Natural killer cell (primary cell): ENCODE results near the gene MACROD2. TPM values are rescaled to one million over a fixed set of nuclear protein-coding genes. Genes with fewer than 3 reads are reported as not detected.

Experiments used
- ATAC-seq, 3 donors: fragments of 150-1000 bp in 2 of 3; fragments of 200-7000 bp in 1 of 3; cut with Tn5 transposase; 1 replicate in 1 of 3; 2 replicates in 2 of 3; pipeline ENCODE4 v1.10.0; 2021; ENCODE audit warnings: mild to moderate bottlenecking in 2 of 3, moderate library complexity in 2 of 3
- DNase-seq, 2 donors: peaks; one replicate each; pipeline versions ENCODE4 v3.0.0 to v3.0.0-alpha.2; 2013 to 2021; ENCODE audit warnings: mixed read lengths in 1 of 2
- H3K27ac ChIP-seq: one replicate; pipeline ENCODE4 v1.5.1; 2013; ENCODE audit warnings: mild to moderate bottlenecking, low read length
- H3K27me3 ChIP-seq: one replicate; pipeline ENCODE4 v1.6.1; 2013; ENCODE audit warnings: low read length; ENCODE audit not compliant: control insufficient read depth, insufficient read depth
- H3K36me3 ChIP-seq: one replicate; pipeline ENCODE4 v1.6.1; 2013; ENCODE audit warnings: low read length; ENCODE audit not compliant: control insufficient read depth, insufficient read depth
- H3K4me1 ChIP-seq: one replicate; pipeline ENCODE4 v1.6.1; 2013; ENCODE audit warnings: low read length; ENCODE audit not compliant: control insufficient read depth, insufficient read depth
- H3K4me3 ChIP-seq: one replicate; pipeline ENCODE4 v1.5.1; 2013; ENCODE audit warnings: low read length
- H3K9me3 ChIP-seq: one replicate; pipeline ENCODE4 v1.6.1; 2013; ENCODE audit warnings: low read length; ENCODE audit not compliant: control insufficient read depth, insufficient read depth
- H3K27ac Mint-ChIP-seq, 2 donors: one replicate each; pipeline ENCODE4 v1.8.0; 2022; ENCODE audit warnings: mild to moderate bottlenecking in 2 of 2, mixed read lengths in 2 of 2, moderate library complexity in 1 of 2
- H3K27me3 Mint-ChIP-seq, 2 donors: one replicate each; pipeline ENCODE4 v1.8.0; 2022; ENCODE audit warnings: low read depth in 2 of 2, mixed read lengths in 2 of 2
- H3K36me3 Mint-ChIP-seq: one replicate; pipeline ENCODE4 v1.8.0; 2022; ENCODE audit warnings: mixed read lengths
- H3K4me1 Mint-ChIP-seq, 2 donors: one replicate each; pipeline ENCODE4 v1.8.0; 2022; ENCODE audit warnings: mixed read lengths in 2 of 2
- H3K4me3 Mint-ChIP-seq: one replicate; pipeline ENCODE4 v1.8.0; 2022; ENCODE audit warnings: mild to moderate bottlenecking, moderate library complexity, mixed read lengths
- H3K9me3 Mint-ChIP-seq, 2 donors: one replicate each; pipeline ENCODE4 v1.8.0; 2022; ENCODE audit warnings: mixed read lengths in 2 of 2
- CTCF ChIP-seq: fragments of 200-600 bp; IDR thresholded peaks from one replicate; pipeline ENCODE4 v1.8.0; 2022; ENCODE audit warnings: antibody characterized with exemption
- WGBS: methylation state at CpG from one replicate; pipeline ENCODE4 v1.1.7; 2013; ENCODE audit warnings: missing lambda C conversion rate; ENCODE audit not compliant: insufficient coverage; 5-methylcytosine and 5-hydroxymethylcytosine counted together
- intact Hi-C: fragments of 100-400 bp; cut with micrococcal nuclease; formaldehyde crosslinking; loops from one replicate; pipeline ENCODE4 v1.14.2; 2022
- total RNA-seq, 4 donors: library from RNA; stranded (reverse); fragments of 120-200 nt in 1 of 4; gene quantifications; one replicate each; pipeline versions ENCODE4 v1.2.3 to v1.2.4, GENCODE V29; 2013 to 2022

MACROD2 gene
- total RNA-seq, 3 donors from 2014 or later (not counting 1 experiment from before 2014, with no cell fraction given): 0.19 to 0.88 TPM; not detected in 1

GRCh38 chr20:15625981-15626380 is 1630.7 kb downstream of the MACROD2 start:
- H3K36me3 ChIP-seq: no peaks in the 10 kb centered on the region
- H3K27me3 ChIP-seq: no peaks in the 10 kb centered on the region
- H3K4me3 ChIP-seq: no peak overlapping the region
- no peak for TF ChIP-seq CTCF
- Mint-ChIP-seq H3K27ac (no peak overlapping the region), H3K9me3 (peaks cover 3 to 5% of the 10 kb centered on the region in 2 donors), H3K27me3 (no peaks in the 10 kb centered on the region), H3K36me3 (no peaks in the 10 kb centered on the region), H3K4me3 (no peak overlapping the region), H3K4me1 (no peaks in the 10 kb centered on the region)
- intact Hi-C loops: no loop called here
- H3K27ac ChIP-seq: no peak overlapping the region
- H3K4me1 ChIP-seq: no peaks in the 10 kb centered on the region
- 95% methylated on average over 2 of the region's 2 CpGs for whole genome bisulfite sequencing
- ATAC-seq (no peak), DNase-seq (no peak)
- H3K9me3 ChIP-seq: no peaks in the 10 kb centered on the region

- no peaks in the 10 kb centered on the region for H3K27me3 ChIP-seq
- H3K27ac ChIP-seq: no peak overlapping the region
- TF ChIP-seq CTCF: no peak
- H3K4me1 Mint-ChIP-seq: no peaks in the 10 kb centered on the region
- H3K27me3 Mint-ChIP-seq: no peaks in the 10 kb centered on the region
- H3K9me3 ChIP-seq: no peaks in the 10 kb centered on the region
- no CpG with 5 or more reads among the region's 3 CpGs for WGBS
- H3K27ac Mint-ChIP-seq: no peak overlapping the region
- H3K9me3 Mint-ChIP-seq: peaks cover 3 to 5% of the 10 kb centered on the region in 2 donors
- H3K4me3 ChIP-seq: no peak overlapping the region
- H3K36me3 Mint-ChIP-seq: no peaks in the 10 kb centered on the region
- ATAC-seq (no peak), DNase-seq (no peak)
- H3K4me1 ChIP-seq: no peaks in the 10 kb centered on the region
- H3K36me3 ChIP-seq: no peaks in the 10 kb centered on the region
- H3K4me3 Mint-ChIP-seq: no peak overlapping the region
- intact Hi-C loops: no loop called here
These were observed 1631.8 kb downstream of the MACROD2 start for GRCh38 chr20:15627089-15627488.

- Mint-ChIP-seq H3K27me3 (no peaks in the 10 kb centered on the region), H3K4me3 (no peak overlapping the region), H3K27ac (no peak overlapping the region), H3K9me3 (peaks cover 3 to 5% of the 10 kb centered on the region in 2 donors), H3K4me1 (no peaks in the 10 kb centered on the region), H3K36me3 (no peaks in the 10 kb centered on the region)
- no peak for DNase-seq
- H3K4me1 ChIP-seq: no peaks in the 10 kb centered on the region
- no peaks in the 10 kb centered on the region for H3K36me3 ChIP-seq
- no peak for ATAC-seq
- no peaks in the 10 kb centered on the region for H3K27me3 ChIP-seq
- H3K4me3 ChIP-seq: no peak overlapping the region
- H3K9me3 ChIP-seq: no peaks in the 10 kb centered on the region
- intact Hi-C loops: no loop called here
- H3K27ac ChIP-seq: no peak overlapping the region
- TF ChIP-seq CTCF: no peak
These were observed 1632.2 kb downstream of the MACROD2 start for GRCh38 chr20:15627501-15627903.

GRCh38 chr20:15628851-15629353 is 1633.6 kb downstream of the MACROD2 start:
- H3K4me1 Mint-ChIP-seq: no peaks in the 10 kb centered on the region
- H3K9me3 Mint-ChIP-seq: peaks cover 3% of the 10 kb centered on the region in 2 donors
- 82% methylated on average over 3 of the region's 4 CpGs for WGBS
- Histone ChIP-seq H3K27me3 (no peaks in the 10 kb centered on the region), H3K36me3 (no peaks in the 10 kb centered on the region), H3K27ac (no peak overlapping the region), H3K4me1 (no peaks in the 10 kb centered on the region), H3K4me3 (no peak overlapping the region), H3K9me3 (no peaks in the 10 kb centered on the region)
- TF ChIP-seq CTCF: no peak
- no peaks in the 10 kb centered on the region for H3K36me3 Mint-ChIP-seq
- intact Hi-C loops: no loop called here
- no peak overlapping the region for H3K27ac Mint-ChIP-seq
- H3K27me3 Mint-ChIP-seq: no peaks in the 10 kb centered on the region
- DNase-seq (no peak), ATAC-seq (no peak)
- no peak overlapping the region for H3K4me3 Mint-ChIP-seq
